ENCODE results near the gene PKP3.
"Not testable (repeated sequence)": the region's sequence is repeated elsewhere in the genome, so short reads cannot be mapped to it uniquely, and the experiment has no call there.

- not testable (repeated sequence) for TF ChIP-seq CTCF (IDR thresholded peaks at IDR 0.05 in 8 of 11, conservative IDR thresholded peaks at IDR 0.05 in 3 of 11); POLR2AphosphoS5 (IDR thresholded peaks at IDR 0.05); POLR2A (IDR thresholded peaks at IDR 0.05)
These were observed 17.5 kb downstream of the PKP3 start for GRCh38 chr11:411520-411919.

Measured in spleen (tissue), 7 donors.